HUES6 (cell line): ENCODE measurements around the gene BCAS3.

Source experiments
- H3K27ac ChIP-seq: 2 replicates; pipeline ENCODE4 v1.7.0; 2013; ENCODE audit warnings: low read depth, mild to moderate bottlenecking, low read length, inconsistent platforms
- H3K27me3 ChIP-seq: 2 replicates; pipeline ENCODE4 v1.6.1; 2013; ENCODE audit warnings: low read length; ENCODE audit not compliant: control insufficient read depth, insufficient read depth
- H3K36me3 ChIP-seq: 2 replicates; pipeline ENCODE4 v1.6.1; 2013; ENCODE audit warnings: low read length; ENCODE audit not compliant: control insufficient read depth, insufficient read depth
- H3K4me1 ChIP-seq: 2 replicates; pipeline ENCODE4 v1.6.1; 2013; ENCODE audit warnings: low read length; ENCODE audit not compliant: control insufficient read depth, insufficient read depth
- H3K4me3 ChIP-seq: 2 replicates; pipeline ENCODE4 v1.5.1; 2013; ENCODE audit warnings: low read depth, low read length
- H3K9ac ChIP-seq: one replicate; pipeline ENCODE4 v1.6.1; 2013; ENCODE audit warnings: mild to moderate bottlenecking, low read length
- H3K9me3 ChIP-seq: 2 replicates; pipeline ENCODE4 v1.6.1; 2013; ENCODE audit warnings: low read depth, low read length; ENCODE audit not compliant: control insufficient read depth, insufficient read depth

Gene BCAS3

GRCh38 chr17:61366715-61367413 lies 689.2 kb downstream of the BCAS3 start:
- H3K9me3 ChIP-seq, result no peaks in the 10 kb centered on the region
- H3K4me1 ChIP-seq, result peaks cover 5% of the 10 kb centered on the region; the same call in 1 of the 2 replicates
- H3K36me3 ChIP-seq, result no peaks in the 10 kb centered on the region
- no peak overlapping the region for H3K9ac ChIP-seq
- no peak overlapping the region for H3K4me3 ChIP-seq
- H3K27ac ChIP-seq, result no peak overlapping the region
- no peaks in the 10 kb centered on the region for H3K27me3 ChIP-seq

GRCh38 chr17:61368049-61368831 lies 690.6 kb downstream of the BCAS3 start:
- H3K9ac ChIP-seq, result no peak overlapping the region
- H3K9me3 ChIP-seq, result no peaks in the 10 kb centered on the region
- H3K4me1 ChIP-seq, result peaks cover 5% of the 10 kb centered on the region; the same call in 1 of the 2 replicates
- H3K27ac ChIP-seq, result no peak overlapping the region
- H3K36me3 ChIP-seq, result no peaks in the 10 kb centered on the region
- no peaks in the 10 kb centered on the region for H3K27me3 ChIP-seq
- no peak overlapping the region for H3K4me3 ChIP-seq

- H3K9me3 ChIP-seq, result no peaks in the 10 kb centered on the region
- no peaks in the 10 kb centered on the region for H3K27me3 ChIP-seq
- H3K36me3 ChIP-seq, result no peaks in the 10 kb centered on the region
- peaks cover 5% of the 10 kb centered on the region; the same call in 1 of the 2 replicates for H3K4me1 ChIP-seq
- H3K9ac ChIP-seq, result no peak overlapping the region
- H3K27ac ChIP-seq, result no peak overlapping the region
- H3K4me3 ChIP-seq, result no peak overlapping the region
Measured at GRCh38 chr17:61368832-61369450, 691.3 kb downstream of the BCAS3 start.

DNA sequence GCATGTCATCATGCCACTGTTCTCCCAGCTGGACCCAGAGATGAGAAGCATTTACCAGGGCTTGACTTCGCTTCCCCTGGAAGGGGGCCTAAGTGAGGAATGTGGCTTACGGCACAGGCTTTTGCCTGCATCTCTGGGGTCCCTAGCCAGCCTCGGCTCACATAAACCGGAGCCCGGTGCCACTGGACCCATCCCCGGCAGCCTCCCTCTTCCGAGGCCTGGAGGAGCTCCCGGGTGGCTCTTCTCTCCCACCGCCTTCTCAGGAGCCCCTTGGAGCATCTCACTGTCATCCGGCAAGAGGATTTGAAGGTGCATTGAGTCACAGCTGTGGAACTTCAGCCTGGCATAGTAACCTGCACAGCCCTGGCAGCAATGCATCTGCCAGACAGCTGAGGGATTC lies 692.1 kb downstream of the BCAS3 start:
- no peaks in the 10 kb centered on the region for H3K9me3 ChIP-seq
- no peaks in the 10 kb centered on the region for H3K27me3 ChIP-seq
- no peak overlapping the region for H3K27ac ChIP-seq
- H3K4me1 ChIP-seq, result peaks cover 5% of the 10 kb centered on the region; the same call in 1 of the 2 replicates
- H3K9ac ChIP-seq, result no peak overlapping the region
- H3K4me3 ChIP-seq, result no peak overlapping the region
- no peaks in the 10 kb centered on the region for H3K36me3 ChIP-seq

- Histone ChIP-seq H3K36me3 (no peaks in the 10 kb centered on the region), H3K27me3 (no peaks in the 10 kb centered on the region), H3K27ac (no peak overlapping the region)
Measured at GRCh38 chr17:61371179-61371578, 693.5 kb downstream of the BCAS3 start.

GRCh38 chr17:61371606-61372005 lies 694.0 kb downstream of the BCAS3 start:
- Histone ChIP-seq H3K4me3 (no peak overlapping the region), H3K27ac (no peak overlapping the region), H3K4me1 (peaks cover 1% of the 10 kb centered on the region; the same call in 1 of the 2 replicates), H3K9ac (no peak overlapping the region), H3K27me3 (no peaks in the 10 kb centered on the region), H3K36me3 (no peaks in the 10 kb centered on the region), H3K9me3 (no peaks in the 10 kb centered on the region)

More at GRCh38 chr17:61371179-61371578, 693.5 kb downstream of the BCAS3 start:
- H3K9ac ChIP-seq, result no peak overlapping the region
- H3K4me1 ChIP-seq, result peaks cover 5% of the 10 kb centered on the region; the same call in 1 of the 2 replicates
- no peak overlapping the region for H3K4me3 ChIP-seq
- H3K9me3 ChIP-seq, result no peaks in the 10 kb centered on the region

GRCh38 chr17:61372436-61372835 lies 694.8 kb downstream of the BCAS3 start:
- Histone ChIP-seq H3K36me3 (no peaks in the 10 kb centered on the region), H3K27ac (no peak overlapping the region), H3K27me3 (no peaks in the 10 kb centered on the region), H3K9me3 (no peaks in the 10 kb centered on the region), H3K4me3 (no peak overlapping the region), H3K9ac (no peak overlapping the region), H3K4me1 (no peaks in the 10 kb centered on the region; the same call in 1 of the 2 replicates)

GRCh38 chr17:61376931-61377838 lies 699.5 kb downstream of the BCAS3 start:
- Histone ChIP-seq H3K4me3 (no peak overlapping the region), H3K9me3 (no peaks in the 10 kb centered on the region), H3K27ac (no peak overlapping the region), H3K9ac (no peak overlapping the region), H3K4me1 (peaks cover 4% of the 10 kb centered on the region; the same call in 1 of the 2 replicates), H3K27me3 (no peaks in the 10 kb centered on the region), H3K36me3 (no peaks in the 10 kb centered on the region)

- no peak overlapping the region for H3K27ac ChIP-seq
- no peaks in the 10 kb centered on the region for H3K9me3 ChIP-seq
- H3K27me3 ChIP-seq, result no peaks in the 10 kb centered on the region
- H3K9ac ChIP-seq, result no peak overlapping the region
- H3K4me1 ChIP-seq, result peaks cover 4% of the 10 kb centered on the region; the same call in 1 of the 2 replicates
- H3K4me3 ChIP-seq, result no peak overlapping the region
- no peaks in the 10 kb centered on the region for H3K36me3 ChIP-seq
Measured at GRCh38 chr17:61378658-61379456, 701.2 kb downstream of the BCAS3 start.
